Coronary artery (tissue), 2 donors: ENCODE results near the gene ZNF573.
A peak's percentile ranks its signal among the peaks of the same experiment; 100 is the strongest.
"Not testable (repeated sequence)": the region's sequence is repeated elsewhere in the genome, so short reads cannot be mapped to it uniquely, and the experiment has no call there.

Experiments
- DNase-seq: peaks from one replicate; pipeline ENCODE4 v3.0.0-alpha.2; 2017; ENCODE audit warnings: low spot score
- H3K27ac ChIP-seq, 2 donors: fragments of 200-600 bp; sonication (generic); one replicate each; pipeline ENCODE4 v1.5.1; 2016 to 2019
- H3K4me3 ChIP-seq: fragments of 200-600 bp; sonication (generic); 2 replicates; pipeline ENCODE4 v1.5.1; 2016; ENCODE audit warnings: mild to moderate bottlenecking, moderate library complexity
- TF ChIP-seq, protein P1 (sequence below): fragments of 200-600 bp; sonication (generic); IDR thresholded peaks from one replicate; pipeline ENCODE4 v1.5.1; 2019; ENCODE audit warnings: antibody characterized with exemption

The ZNF573 gene

DNA sequence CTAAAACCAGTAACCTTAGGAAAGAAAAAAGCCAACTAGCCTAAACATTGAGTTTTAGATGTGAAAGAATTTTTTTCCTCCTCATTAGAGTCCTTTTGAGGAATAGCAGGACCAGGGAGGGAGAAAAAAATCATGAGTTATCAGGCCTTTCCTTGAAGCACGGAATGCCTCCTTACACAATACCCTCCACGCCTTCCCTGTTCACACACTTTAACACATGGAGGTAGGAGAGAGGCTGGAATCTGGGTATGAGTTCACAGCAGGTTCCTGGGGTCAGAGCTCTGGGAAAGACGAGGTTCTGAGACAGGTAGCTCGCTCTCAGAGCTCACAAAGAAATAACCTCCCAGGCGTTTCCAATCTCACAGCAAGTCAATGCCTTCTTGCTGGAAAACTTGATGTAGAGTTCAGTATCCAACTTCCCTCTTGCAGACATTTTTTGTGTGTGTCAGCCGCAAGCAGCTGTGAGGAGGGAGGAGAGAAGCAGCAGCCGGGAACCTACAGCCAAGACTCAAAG is 716 bp downstream of the ZNF573 start:
- DNase-seq: no peak
- TF ChIP-seq, protein P1, sequence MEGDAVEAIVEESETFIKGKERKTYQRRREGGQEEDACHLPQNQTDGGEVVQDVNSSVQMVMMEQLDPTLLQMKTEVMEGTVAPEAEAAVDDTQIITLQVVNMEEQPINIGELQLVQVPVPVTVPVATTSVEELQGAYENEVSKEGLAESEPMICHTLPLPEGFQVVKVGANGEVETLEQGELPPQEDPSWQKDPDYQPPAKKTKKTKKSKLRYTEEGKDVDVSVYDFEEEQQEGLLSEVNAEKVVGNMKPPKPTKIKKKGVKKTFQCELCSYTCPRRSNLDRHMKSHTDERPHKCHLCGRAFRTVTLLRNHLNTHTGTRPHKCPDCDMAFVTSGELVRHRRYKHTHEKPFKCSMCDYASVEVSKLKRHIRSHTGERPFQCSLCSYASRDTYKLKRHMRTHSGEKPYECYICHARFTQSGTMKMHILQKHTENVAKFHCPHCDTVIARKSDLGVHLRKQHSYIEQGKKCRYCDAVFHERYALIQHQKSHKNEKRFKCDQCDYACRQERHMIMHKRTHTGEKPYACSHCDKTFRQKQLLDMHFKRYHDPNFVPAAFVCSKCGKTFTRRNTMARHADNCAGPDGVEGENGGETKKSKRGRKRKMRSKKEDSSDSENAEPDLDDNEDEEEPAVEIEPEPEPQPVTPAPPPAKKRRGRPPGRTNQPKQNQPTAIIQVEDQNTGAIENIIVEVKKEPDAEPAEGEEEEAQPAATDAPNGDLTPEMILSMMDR: no peak
- H3K4me3 ChIP-seq: peak overlapping the region; percentile 88
- H3K27ac ChIP-seq: peak overlapping the region; percentile 54 to 87

DNA sequence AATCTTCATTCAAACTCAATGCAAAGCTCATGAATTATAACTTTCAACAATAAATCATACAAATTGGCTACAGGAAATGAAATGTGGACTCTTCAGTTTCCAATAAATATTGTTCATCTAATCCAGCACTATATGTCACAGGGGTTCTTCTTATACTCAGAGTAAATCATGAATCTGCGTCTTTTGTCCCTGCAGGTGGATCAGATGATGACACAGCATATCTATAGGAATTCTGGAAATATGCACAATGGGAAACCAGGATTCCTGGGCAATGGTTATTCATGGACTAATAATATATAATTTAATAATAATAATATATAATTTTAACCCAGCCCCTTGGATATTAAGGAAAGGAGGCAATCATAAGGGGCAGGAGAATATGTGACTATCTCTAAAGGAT is 8.4 kb downstream of the ZNF573 start:
- TF ChIP-seq, protein P1: no peak
- no peak for DNase-seq
- Histone ChIP-seq H3K27ac (no peak overlapping the region), H3K4me3 (no peak overlapping the region)

DNA sequence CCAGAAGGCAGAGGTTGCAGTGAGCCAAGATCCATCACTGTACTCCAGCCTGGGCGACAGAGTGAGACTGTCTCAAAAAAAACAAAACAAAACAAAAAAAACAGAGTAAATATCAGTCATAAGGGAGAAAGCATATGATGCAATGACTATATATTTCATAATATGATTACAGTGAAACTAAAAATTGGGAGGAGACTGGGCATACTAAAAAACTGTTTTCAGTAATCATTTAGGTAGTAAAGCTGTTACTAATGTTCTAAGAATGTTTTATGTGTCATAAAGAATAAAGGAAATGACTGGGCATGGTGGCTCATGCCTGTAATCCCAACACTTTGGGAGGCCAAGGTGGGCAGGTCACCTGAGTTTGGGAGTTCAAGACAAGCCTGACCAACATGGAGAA is 15.9 kb downstream of the ZNF573 start:
- DNase-seq: no peak
- no peak overlapping the region for H3K27ac ChIP-seq
- no peak overlapping the region for H3K4me3 ChIP-seq
- TF ChIP-seq, protein P1: no peak

DNA sequence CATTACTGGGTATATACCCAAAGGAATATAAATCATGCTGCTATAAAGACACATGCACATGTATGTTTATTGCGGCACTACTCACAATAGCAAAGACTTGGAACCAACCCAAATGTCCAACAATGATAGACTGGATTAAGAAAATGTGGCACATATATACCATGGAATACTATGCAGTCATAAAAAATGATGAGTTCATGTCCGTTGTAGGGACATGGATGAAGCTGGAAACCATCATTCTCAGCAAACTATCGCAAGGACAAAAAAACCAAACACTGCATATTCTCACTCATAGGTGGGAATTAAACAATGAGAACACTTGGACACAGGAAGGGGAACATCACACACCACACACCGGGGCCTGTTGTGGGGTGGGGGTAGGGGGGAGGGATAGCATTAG is 21.7 kb downstream of the ZNF573 start:
- DNase-seq, H3K27ac ChIP-seq, H3K4me3 ChIP-seq: not testable (repeated sequence)

DNA sequence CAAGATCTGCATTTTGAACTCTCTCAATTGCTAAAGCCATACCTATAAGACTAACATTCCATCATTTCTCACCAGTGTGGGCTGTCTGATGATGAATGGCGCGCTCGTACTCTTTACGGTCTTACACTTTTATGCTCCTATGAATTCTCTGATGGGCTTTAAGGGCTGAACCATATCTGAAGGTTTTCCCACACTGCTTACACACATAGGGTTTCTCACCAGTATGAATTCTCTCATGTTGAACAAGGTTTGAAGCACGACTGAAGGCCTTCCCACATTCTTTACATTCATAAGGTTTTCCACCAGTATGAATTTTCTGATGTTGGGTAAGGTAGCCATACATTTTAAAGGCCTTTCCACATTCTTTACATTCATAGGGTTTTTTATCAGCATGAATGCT is 41.0 kb downstream of the ZNF573 start:
- DNase-seq: no peak

DNA sequence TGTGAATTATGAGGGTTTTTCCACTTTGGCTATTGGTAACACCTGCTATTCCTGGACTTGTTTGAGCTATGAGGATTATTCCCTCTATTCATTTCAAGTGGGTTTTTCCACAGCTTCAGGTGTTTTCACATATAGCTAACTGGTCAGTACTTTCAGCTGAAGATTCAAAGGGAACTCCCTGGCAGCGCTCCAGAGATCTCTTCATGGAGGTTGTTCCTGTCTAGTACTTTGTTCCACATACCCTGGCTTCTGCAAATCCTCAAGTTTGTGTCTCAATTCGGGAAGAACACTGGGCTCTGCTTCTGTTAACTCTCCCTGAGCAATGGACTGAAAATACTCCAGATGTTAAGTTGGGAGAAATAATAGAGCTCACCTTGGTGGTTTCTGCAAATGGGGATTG is 54.2 kb downstream of the ZNF573 start:
- H3K27ac ChIP-seq: no peak overlapping the region
- TF ChIP-seq, protein P1: no peak
- DNase-seq: no peak
- no peak overlapping the region for H3K4me3 ChIP-seq

More for the DNA sequence above, 41.0 kb downstream of the ZNF573 start:
- TF ChIP-seq, protein P1: no peak
- no peak overlapping the region for H3K27ac ChIP-seq
- no peak overlapping the region for H3K4me3 ChIP-seq

DNA sequence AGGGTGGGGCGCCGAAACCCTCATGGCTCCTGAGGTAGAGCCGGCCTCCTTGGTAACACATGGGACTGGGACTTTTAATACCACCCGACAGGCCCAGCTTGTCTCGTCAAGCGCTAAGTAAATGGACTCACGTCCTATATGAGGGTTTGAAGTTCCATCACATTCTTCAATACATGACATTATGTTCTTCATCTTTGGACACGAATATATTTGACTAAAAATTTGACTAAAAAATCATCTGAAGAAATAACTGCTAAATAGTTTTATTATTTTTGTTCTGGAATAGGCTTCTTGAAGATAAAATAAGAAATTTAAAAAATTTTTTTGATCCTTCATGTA is 59.5 kb downstream of the ZNF573 start:
- no peak for DNase-seq
- Histone ChIP-seq H3K27ac (peak overlapping the region; percentile 71 to 80), H3K4me3 (peak overlapping the region; percentile 89)
- TF ChIP-seq, protein P1: peak; percentile 1
